Inflammatory macrophage treated with lipopolysaccharide for 1 hour (primary cell): ENCODE measurements around the gene SCN3A.

Source experiments
- DNase-seq, 2 donors: peaks; one replicate each; pipeline ENCODE4 v3.0.0-alpha.2; 2020 to 2022

Gene SCN3A

DNA sequence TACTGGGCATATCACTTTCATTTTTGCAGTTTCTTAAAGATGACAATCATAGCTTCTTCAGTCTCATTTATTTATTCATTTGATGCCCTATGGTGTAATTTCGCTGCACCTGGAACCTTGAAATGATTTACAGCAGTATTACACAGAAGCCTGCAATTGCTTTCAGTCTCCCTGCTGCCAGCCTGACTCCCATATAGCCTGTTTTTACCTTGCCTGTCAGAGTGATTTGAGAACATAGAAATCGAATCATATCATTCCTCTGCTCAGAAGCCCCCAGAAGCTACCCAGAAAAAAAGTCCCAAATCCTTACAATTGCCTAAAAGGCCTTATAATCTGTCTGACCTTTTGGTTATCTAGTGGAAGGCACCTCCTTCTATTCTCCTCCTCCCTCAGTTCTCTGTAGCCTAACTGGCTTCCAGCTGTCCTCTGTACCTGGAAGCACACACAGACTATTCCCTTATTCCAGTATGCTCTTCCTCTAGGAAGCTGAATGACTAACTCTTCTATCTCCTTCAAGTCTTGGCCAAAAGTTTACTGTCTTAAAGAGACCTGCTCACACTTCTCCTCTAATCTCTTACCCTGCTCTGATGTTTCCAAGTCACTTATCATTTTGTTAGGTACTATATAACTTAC, 12.6 kb downstream of the SCN3A start:
- no peak for DNase-seq

GRCh38 chr2:165185633-165186032, 18.2 kb downstream of the SCN3A start:
- DNase-seq, result no peak

DNA sequence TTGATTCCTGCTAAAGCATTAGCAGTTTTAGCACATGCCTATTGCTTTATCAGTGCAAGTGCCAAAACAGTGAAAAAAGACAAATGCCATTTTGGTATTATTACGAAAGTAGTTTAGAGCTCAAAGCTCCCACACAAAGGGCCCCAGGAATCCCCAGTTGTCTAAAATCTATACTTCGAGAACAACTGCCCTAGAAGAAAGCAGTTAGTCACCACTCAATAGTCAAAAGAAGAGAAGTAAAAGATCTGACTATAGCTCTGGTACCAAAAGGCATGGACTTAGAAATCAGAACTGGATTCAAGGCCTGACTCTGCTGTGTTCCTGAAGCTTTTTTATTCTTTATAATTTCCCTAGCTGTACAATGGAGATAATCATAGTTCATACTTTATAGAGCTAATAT, 21.8 kb downstream of the SCN3A start:
- DNase-seq, result no peak

- DNase-seq, result no peak
Measured at GRCh38 chr2:165176780-165177179, 27.1 kb downstream of the SCN3A start.

DNA sequence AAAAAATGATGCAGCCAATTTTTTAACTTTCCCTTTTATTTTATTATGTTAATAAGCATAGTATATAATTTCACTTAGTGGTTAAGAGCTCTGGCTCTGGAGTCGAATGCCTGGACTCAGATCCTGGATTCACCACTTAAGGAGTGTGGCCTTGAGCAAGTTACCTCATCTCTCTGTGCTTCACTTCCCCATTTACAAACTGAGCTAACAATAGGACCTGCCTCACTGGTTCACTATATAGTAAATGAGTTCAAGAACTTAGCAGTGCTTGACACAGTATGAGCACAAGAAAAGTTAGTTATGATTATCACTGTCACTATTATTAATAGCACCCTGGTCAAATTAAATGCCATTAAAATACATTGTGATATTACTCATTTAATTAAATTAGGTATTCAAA, 30.6 kb downstream of the SCN3A start:
- no peak for DNase-seq

DNA sequence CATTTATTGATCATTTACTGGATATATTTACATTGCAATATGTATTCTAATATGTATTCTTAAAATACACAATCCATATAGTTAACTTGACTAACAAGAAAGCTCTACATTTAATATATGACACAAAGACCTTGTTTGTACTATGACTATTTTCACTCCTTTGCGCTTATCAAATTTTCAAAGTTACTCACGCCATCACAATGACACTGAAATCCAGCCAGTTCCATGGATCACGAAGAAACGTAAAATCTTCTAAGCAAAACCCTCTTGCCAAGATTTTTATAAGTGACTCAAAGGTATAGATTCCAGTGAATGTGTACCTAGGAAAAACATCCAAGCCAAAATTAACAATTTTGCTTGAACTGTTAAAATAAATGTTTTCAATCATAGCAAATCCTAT, 39.6 kb downstream of the SCN3A start:
- DNase-seq, result no peak

- no peak for DNase-seq
Measured at GRCh38 chr2:165163761-165164160, 40.1 kb downstream of the SCN3A start.

DNA sequence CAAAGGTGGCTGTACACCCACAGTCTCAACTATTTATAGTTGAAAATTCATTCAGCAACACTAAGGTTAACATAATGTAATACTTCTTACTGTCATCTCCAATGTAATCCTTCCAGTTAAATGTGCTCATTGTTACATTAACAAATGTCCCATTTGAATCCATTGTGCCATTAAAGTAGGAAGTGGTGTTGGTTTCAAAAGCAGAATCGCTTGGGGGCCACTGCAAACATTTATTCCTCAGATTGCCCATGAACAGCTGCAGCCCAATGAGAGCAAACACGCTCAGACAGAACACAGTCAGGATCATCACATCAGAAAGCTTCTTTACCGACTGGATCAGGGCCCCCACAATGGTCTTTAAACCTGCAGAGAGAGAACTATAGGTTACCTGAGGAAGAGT, 41.4 kb downstream of the SCN3A start:
- no peak for DNase-seq

- no peak for DNase-seq
Measured at GRCh38 chr2:165161510-165161909, 42.3 kb downstream of the SCN3A start.

GRCh38 chr2:165157160-165157559, 46.7 kb downstream of the SCN3A start:
- no peak for DNase-seq

- no peak for DNase-seq
Measured at GRCh38 chr2:165155152-165155551, 48.7 kb downstream of the SCN3A start.

DNA sequence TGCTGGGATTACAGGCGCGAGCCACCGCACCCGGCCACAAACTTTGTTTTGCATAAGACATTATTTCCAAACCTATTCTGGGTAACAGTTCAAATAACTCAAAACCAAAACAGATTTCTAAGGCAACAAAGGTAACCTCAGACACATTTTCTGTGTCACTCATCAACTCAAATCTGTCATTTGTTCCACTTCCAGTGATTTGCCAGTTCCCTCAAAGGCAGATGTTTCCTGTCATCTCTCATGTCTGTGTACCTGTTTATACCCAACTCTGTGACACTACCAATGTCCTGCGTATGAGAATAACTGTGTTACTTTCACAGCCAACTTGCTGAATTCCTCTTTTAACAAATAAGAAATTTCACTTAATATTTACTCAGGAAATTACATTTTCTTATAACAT, 54.4 kb downstream of the SCN3A start:
- DNase-seq, result no peak

DNA sequence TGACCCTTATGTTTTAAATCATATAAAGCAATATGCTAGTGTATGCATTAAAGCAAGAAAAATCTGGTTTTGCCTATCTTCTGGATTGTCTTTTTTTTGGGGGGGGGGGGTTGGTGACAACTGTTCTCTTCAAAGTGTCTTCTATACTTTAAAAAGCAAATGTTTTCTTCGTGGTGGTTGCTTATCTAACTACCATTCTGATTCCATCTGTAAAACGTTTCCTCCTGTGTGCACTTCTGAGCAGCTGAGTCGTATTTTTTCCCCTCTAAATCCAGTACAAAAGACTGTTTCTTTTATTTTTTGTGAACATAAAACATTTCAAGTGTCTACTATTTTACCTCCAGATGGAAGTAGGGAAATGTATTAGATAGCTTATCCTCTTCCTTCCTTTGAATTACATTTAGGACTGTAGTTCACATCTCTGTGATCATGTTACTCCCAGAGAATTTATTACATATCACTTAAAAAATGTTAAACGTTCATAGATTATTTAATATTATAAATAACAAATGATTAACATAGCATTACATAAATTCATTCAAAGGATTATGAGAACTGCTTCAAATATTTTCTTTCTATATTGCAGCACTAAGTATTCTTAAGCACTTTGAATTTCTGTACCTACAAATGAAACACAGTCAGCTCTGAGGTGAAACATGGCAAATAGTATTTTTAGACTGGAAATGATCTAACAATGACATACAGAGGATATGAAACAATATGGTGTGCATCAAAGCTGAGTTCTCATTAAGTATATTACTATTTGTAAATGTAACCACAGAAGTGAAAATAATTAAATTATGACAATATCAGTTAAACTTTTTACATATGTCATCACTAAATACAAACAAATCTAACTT, 56.4 kb downstream of the SCN3A start:
- no peak for DNase-seq

- DNase-seq, result no peak
Measured at GRCh38 chr2:165144315-165144714, 59.5 kb downstream of the SCN3A start.

DNA sequence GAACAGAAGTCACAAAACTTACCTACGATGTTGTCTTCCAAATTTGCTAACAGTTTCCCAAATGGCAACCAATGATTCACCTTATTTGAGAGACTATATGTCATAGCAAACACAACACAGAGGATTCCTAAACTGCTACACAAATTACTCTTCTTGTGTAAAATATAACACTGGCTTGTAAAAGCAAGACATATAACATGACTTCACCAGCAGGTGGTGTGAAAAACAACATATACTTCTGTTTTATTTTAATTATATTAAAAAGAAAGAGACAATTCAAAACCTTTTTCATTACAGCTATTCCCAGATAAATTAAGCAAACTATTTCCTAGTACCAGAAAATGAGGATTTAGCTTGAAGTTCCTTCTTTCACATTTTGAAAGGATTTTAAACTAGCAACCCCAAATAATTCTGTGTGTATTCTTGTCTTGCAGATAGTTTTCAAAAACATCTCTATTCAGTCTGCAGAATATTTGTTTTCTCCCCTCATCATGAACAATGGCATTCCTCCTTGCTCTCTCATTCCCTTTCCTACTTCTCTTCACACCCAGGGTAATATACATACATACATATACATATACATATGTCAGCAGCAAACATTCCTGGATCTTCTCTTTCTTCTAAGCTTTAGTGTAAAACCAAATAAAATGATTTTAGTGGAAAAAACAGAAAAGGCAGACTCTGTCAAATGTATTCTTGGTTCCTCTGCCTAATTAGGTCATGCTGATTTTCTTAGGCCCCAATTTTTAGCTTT, 62.1 kb downstream of the SCN3A start:
- DNase-seq, result no peak

DNA sequence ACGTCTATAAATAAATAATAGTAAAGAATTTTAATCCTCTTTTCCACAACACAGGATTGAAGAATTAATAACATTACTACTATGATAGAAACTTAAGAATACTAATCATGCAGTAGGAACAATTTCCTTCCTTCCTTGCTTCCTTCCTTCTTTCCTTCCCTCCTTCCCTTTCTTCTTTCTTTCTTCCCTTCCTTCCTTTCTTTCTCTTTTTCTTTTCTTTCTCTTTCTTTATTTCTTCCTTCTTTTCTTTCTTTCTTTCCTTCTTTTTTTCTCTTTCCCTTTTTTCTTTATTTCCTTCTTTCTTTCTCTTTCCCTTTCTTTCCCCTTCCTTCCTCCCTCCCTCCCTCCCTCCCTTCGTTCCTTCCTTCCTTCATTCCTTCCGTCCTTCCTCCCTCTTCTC, 77.6 kb downstream of the SCN3A start:
- no peak for DNase-seq

DNA sequence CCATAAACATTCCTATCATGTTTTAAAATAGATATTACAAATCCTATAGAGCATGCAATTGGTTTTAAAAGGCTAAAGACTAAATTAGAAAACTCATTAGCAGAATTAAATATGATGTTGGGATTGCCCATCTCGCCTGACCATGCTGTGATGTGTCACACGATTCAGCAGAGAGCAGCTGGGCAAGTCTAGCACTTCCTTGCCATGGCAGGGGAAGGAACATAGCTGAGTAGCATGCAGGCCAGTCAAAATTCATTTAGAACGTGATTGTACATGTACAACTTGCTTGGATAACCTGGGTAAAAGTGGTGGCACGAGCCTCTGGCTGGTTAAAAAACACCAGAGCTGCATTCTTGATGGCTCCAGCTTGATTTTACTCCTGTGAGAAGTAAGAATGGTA, 81.3 kb downstream of the SCN3A start:
- DNase-seq, result no peak

DNA sequence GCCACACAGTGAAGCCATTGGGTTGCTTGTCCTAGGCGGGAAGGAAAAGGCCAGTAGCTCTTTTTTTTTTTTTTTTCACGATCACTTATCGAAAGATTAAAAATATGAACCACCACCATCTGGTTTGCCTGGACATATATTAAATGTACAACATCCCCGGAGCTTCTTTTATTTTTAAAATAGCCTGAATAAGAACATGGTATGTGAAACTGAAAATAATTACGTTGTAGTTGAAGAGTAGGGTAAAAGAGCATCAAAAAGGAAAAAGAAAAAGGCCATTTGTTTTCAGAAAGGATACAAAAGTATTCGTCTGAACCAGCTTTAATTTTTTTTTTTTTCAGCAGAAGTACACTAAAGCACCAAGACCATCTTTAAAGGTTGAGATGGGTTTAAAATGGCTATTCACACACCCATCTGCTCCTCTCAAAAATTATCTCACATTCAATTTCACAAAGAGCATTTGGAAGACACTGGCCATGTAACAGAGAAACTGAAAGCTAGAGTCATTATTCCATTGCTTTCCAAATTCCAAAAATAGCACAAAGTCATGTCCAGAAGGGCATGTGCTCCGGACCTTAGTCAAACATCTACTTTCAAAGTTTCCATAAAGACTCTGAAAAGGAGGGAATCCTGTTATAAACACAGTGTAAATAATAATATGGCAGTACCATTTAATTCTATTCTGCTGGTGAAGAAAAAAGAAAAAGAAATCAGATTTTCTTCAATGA, 82.9 kb downstream of the SCN3A start:
- DNase-seq, result no peak

DNA sequence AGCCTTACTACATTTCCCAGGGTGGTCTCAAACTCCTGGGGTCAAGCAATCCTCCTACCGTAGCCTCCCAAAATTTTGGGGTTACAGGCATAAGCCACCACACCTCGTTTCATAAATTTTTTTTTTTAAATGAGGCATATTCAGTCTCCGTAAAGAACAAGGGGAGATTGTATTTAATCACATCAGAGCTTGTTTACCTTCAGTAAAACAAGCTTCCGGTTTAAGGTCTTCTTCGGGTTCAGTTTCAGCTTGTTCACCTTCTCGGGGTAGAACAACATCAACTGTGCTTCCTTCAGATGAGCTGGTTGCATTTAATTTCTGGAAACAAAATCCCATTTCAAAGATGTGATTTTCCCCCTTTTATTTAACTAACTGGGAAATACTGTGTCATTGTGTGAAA, 88.6 kb downstream of the SCN3A start:
- DNase-seq, result no peak

GRCh38 chr2:165114346-165114939, 89.4 kb downstream of the SCN3A start:
- no peak for DNase-seq

DNA sequence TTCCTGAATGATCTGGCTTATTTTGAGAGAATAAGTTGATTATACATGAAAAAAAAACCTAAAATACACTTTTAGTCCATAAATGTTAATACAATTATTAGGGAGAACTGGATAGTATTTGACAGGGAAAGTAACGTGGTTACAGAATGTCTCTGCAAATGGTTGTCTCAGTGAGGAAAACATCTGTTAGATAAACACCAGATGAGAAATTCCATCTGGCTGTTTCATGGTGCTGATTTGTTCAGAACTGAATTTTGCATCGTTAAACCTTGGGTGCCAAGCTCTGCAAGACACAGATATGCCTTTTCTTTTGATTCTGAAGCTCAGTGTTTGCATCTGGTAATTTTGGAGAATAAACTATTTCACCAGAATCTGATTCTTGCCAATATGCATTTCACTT, 90.4 kb downstream of the SCN3A start:
- DNase-seq, result no peak

DNA sequence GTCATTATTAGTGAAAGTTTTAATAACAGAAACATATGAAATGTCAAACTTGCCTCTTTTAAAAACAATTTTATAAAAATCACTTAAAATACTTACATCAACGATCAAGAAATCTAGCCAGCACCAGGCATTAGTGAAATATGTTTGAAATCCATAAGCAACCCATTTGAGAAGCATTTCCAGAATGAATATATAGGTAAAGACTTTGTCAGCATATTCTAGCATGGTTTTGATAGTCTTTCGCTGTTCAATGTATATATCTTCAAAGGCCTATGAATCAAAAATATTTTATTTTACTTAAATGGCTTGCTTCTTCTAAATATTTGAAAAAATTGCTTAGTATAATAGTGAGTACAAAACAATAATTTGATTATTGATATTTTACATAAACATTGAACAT, 91.1 kb downstream of the SCN3A start:
- DNase-seq, result no peak

DNA sequence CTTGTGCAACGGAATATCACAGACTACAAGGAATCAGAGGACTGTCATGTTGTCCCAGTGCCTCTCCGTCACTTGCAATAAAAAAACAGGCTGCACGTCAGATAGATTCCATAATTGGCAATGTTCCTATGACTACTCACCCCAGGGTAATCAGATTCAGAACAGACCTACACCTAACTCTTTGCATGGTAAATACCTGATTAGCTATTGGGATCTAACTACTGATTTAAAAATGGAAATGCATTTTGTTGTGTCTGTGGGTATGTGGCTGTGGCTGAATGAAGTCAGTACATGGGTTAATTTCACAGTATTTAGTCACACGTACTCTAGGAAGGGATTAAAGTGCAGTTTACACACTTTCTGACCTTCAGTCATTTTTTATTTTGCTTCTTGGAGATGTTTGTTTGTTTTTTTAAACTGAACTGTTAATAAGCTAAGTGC, 91.7 kb downstream of the SCN3A start:
- no peak for DNase-seq
